GM12801 (cell line): ENCODE measurements around the gene MAN1A2.

Experiments used
- TF ChIP-seq, protein P1 (sequence below): IDR thresholded peaks from one replicate; pipeline ENCODE4 v1.5.1; 2011; ENCODE audit warnings: control low read depth; ENCODE audit not compliant: insufficient read length; ENCODE audit errors: extremely low read depth

Gene MAN1A2

GRCh38 chr1:117544509-117545109, 177.4 kb downstream of the MAN1A2 start:
- TF ChIP-seq, protein P1, sequence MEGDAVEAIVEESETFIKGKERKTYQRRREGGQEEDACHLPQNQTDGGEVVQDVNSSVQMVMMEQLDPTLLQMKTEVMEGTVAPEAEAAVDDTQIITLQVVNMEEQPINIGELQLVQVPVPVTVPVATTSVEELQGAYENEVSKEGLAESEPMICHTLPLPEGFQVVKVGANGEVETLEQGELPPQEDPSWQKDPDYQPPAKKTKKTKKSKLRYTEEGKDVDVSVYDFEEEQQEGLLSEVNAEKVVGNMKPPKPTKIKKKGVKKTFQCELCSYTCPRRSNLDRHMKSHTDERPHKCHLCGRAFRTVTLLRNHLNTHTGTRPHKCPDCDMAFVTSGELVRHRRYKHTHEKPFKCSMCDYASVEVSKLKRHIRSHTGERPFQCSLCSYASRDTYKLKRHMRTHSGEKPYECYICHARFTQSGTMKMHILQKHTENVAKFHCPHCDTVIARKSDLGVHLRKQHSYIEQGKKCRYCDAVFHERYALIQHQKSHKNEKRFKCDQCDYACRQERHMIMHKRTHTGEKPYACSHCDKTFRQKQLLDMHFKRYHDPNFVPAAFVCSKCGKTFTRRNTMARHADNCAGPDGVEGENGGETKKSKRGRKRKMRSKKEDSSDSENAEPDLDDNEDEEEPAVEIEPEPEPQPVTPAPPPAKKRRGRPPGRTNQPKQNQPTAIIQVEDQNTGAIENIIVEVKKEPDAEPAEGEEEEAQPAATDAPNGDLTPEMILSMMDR: no peak

GRCh38 chr1:117546467-117546866, 179.2 kb downstream of the MAN1A2 start:
- TF ChIP-seq, protein P1: no peak

- TF ChIP-seq, protein P1: no peak
Observed at GRCh38 chr1:117553471-117553870, 186.2 kb downstream of the MAN1A2 start.

DNA sequence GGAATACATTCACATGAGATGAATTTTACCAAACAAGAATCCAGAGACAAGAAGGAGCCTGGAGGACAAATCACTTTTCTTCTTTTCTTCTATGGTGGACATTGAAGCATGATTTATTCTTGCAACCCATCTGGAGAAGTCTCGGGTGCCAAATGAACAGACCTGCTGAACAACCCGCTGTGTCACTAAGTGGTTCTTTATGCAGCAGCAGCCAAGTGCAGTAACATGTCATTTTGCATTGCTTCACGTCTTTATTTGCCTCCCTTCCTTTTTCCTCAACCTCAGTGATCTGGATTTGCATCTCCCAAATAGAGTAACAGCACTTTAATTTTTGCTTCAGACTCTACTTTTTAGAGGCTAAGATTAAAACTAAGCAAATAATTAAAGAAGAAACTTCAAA, 188.6 kb downstream of the MAN1A2 start:
- TF ChIP-seq, protein P1: no peak

DNA sequence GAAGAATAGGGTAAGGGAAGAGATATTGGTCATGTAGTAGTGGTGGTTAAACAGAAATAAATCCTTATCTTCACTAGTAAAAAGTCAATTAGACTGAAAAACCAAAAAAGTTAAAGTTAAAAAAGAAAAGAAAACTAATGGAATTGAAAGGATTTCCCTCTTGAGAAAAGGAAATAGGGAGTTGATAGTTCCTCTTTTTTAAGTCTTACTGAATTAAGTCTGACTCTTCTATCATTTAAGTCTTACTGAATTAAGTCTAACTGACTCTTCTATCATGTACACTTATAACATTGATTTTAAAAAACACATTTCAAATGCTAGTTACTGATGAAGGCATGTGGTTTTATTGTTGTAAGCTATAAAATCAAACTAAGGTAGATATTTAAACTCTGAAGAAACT, 189.1 kb downstream of the MAN1A2 start:
- TF ChIP-seq, protein P1: no peak

DNA sequence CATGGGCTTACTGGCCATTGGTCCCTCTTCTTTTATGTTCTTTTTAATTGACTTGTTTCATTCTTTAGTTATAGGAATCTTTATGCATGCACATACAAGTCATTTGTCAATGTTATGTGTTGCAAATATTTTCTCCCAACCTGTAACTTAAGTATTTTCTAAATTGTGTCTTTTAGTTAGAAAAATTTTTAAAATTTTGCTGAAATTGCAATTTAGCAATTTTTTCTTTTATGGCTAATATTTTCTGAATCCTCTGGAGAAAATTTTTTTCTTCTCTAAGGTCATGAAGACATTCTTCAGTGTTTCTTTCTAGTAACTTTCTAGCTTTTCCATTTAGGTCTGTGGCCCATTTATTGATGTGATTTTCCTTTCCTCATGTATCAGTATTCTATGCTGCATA, 189.7 kb downstream of the MAN1A2 start:
- TF ChIP-seq, protein P1: no peak

DNA sequence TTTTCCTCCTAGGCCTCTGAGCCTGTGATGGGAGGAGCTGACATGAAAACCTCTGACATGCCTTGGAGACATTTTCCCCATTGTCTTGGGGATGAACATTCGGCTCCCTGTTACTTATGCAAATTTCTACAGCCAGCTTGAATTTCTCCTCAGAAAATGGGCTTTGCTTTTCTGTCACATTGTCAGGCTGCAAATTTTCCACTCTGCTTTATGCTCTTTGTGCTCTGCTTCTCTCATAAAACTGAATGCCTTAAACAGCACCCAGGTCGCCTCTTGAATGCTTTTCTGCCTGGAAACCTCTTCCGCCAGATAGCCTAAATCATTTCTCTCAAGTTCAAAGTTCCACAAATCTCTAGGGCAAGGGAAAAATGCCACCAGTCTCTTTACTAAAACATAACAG, 191.9 kb downstream of the MAN1A2 start:
- TF ChIP-seq, protein P1: no peak

- TF ChIP-seq, protein P1: no peak
Observed at GRCh38 chr1:117559985-117560384, 192.7 kb downstream of the MAN1A2 start.
